Skeletal muscle satellite cell (primary cell): Measurements from ENCODE around the gene UBN1. TPM values are rescaled to one million over a fixed set of nuclear protein-coding genes. Genes with fewer than 3 reads are reported as not detected.

Experiments used
- H3K27me3 ChIP-seq: 2 replicates; pipeline ENCODE4 v1.7.0; 2013; ENCODE audit warnings: low read length; ENCODE audit not compliant: control insufficient read depth, insufficient read depth
- H3K36me3 ChIP-seq: 2 replicates; pipeline ENCODE4 v1.7.0; 2013; ENCODE audit warnings: mild to moderate bottlenecking, control low read depth, low read length; ENCODE audit not compliant: insufficient read depth
- H3K4me1 ChIP-seq: 2 replicates; pipeline ENCODE4 v1.7.0; 2013; ENCODE audit warnings: low read length; ENCODE audit not compliant: control insufficient read depth, insufficient read depth
- H3K4me2 ChIP-seq: 2 replicates; pipeline ENCODE4 v1.7.0; 2013; ENCODE audit warnings: mild to moderate bottlenecking, low read length
- H3K4me3 ChIP-seq: 2 replicates; pipeline ENCODE4 v1.7.0; 2013; ENCODE audit warnings: low read length
- H3K9ac ChIP-seq: 2 replicates; pipeline ENCODE4 v1.7.0; 2013; ENCODE audit warnings: mild to moderate bottlenecking, low read depth, low read length, moderate library complexity
- H3K9me3 ChIP-seq: replicated peaks from 2 replicates; pipeline ENCODE4 v1.7.0; 2013; ENCODE audit warnings: mild to moderate bottlenecking, control low read depth, low read length
- total RNA-seq: library from RNA; depleted of rRNA; stranded (reverse); fragments of >200 nt; gene quantifications from 2 replicates; pipeline ENCODE4 v1.2.3, GENCODE V29; 2012; rRNA removed

Gene UBN1, protein sequence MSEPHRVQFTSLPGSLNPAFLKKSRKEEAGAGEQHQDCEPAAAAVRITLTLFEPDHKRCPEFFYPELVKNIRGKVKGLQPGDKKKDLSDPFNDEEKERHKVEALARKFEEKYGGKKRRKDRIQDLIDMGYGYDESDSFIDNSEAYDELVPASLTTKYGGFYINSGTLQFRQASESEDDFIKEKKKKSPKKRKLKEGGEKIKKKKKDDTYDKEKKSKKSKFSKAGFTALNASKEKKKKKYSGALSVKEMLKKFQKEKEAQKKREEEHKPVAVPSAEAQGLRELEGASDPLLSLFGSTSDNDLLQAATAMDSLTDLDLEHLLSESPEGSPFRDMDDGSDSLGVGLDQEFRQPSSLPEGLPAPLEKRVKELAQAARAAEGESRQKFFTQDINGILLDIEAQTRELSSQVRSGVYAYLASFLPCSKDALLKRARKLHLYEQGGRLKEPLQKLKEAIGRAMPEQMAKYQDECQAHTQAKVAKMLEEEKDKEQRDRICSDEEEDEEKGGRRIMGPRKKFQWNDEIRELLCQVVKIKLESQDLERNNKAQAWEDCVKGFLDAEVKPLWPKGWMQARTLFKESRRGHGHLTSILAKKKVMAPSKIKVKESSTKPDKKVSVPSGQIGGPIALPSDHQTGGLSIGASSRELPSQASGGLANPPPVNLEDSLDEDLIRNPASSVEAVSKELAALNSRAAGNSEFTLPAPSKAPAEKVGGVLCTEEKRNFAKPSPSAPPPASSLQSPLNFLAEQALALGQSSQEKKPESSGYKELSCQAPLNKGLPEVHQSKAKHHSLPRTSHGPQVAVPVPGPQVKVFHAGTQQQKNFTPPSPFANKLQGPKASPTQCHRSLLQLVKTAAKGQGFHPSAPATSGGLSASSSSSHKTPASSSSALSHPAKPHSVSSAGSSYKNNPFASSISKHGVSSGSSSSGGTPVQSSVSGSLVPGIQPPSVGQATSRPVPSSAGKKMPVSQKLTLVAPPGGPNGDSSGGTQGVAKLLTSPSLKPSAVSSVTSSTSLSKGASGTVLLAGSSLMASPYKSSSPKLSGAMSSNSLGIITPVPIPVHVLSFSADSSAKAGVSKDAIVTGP (N-terminal part only)
- total RNA-seq = 18.5 and 19.9 TPM in 2 replicates

DNA sequence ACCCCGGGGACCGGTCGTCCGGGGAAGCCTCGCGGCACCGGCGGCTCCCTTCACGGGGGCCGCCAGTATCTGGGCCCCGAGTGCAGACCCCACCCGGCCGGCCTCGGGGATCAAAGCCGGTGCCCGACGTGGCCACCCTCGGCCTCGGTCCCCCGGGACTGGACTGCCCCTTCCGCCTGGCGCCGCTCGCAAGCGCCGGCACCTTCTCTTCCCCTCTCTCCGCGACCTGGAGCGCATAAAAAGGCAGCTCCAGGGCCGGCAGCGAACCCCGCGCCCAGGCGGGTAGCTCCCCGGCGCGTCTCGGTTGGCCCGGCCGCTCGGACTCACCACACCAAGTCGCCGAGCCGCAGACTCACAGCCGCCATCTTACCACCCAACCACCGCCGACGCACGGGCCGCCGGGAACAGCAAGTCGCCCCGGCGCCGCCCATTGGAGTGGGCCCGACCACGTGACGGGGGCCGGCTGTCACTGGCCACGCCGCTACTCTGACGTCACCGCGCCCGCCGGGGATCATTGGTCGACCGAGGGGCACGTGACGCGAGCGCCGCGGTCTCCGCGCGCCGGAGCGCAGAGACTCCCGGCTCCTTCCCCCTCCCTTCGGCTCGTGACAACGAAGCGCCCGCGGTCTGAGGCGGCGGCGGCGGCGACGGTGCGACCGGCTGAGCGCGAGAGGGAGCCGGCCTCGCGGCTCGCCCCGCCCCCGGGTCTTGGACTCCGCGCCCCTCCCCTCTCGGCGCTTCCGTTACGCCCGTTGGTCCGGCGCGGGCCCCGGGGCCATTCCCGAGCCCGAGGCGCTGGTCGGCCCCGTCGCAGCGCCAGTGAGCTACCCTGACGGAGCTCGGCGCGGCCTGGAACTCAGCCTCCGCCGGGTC, at the start of gene UBN1, which contains the start of gene GLYR1:
TSS of gene UBN1 (plus strand) at position 581 of the 873 bp plus-strand sequence. CDS start 5,437 bp downstream, outside the sequence.
TSS of gene GLYR1 (minus strand) at position 388 of the 873 bp plus-strand sequence. CDS start at position 365, 23 bp downstream.
- Histone ChIP-seq H3K36me3 (peaks cover 22% of the 10 kb centered on the region), H3K4me2 (peak within 1 kb of the TSS; percentile 88), H3K4me1 (peaks cover 38% of the 10 kb centered on the region), H3K9me3 (no peaks in the 10 kb centered on the region), H3K4me3 (peak within 1 kb of the TSS; percentile 99), H3K27me3 (no peaks in the 10 kb centered on the region), H3K9ac (peak within 1 kb of the TSS; percentile 98)

GRCh38 chr16:4797805-4798252, 49.5 kb upstream of the UBN1 start:
- H3K9me3 ChIP-seq = no peaks in the 10 kb centered on the region
- H3K27me3 ChIP-seq = no peaks in the 10 kb centered on the region
- peaks cover 8% of the 10 kb centered on the region for H3K4me1 ChIP-seq
- no peak overlapping the region for H3K4me2 ChIP-seq
- H3K36me3 ChIP-seq = peaks cover 7% of the 10 kb centered on the region
- H3K4me3 ChIP-seq = no peak overlapping the region
- no peak overlapping the region for H3K9ac ChIP-seq

DNA sequence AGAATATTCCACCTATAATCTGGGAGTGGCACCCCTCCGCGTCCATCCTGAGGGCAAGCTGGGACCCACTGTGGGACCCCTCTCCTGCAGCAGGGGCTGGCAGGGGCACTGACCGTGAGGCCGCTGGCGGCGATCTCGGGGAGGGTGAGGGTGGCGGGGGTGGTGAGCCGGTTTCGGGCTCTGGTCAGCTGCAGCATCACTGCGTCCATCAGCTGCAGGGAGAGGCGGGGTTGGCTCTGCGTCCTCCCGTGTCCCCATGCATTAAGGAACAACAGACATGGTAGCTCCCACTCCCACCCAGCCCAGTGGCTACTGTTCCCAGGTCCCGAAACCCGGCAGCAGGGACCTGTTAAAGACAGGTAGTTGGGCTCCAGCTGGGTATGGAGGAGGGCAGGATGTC, 48.8 kb upstream of the UBN1 start:
- peaks cover 11% of the 10 kb centered on the region for H3K4me1 ChIP-seq
- H3K4me3 ChIP-seq = no peak overlapping the region
- no peaks in the 10 kb centered on the region for H3K9me3 ChIP-seq
- H3K9ac ChIP-seq = no peak overlapping the region
- no peak overlapping the region for H3K4me2 ChIP-seq
- H3K36me3 ChIP-seq = peaks cover 7% of the 10 kb centered on the region
- H3K27me3 ChIP-seq = no peaks in the 10 kb centered on the region

GRCh38 chr16:4799171-4799855, 48.0 kb upstream of the UBN1 start:
- H3K27me3 ChIP-seq = no peaks in the 10 kb centered on the region
- peaks cover 13% of the 10 kb centered on the region for H3K4me1 ChIP-seq
- H3K9me3 ChIP-seq = no peaks in the 10 kb centered on the region
- H3K36me3 ChIP-seq = peaks cover 7% of the 10 kb centered on the region
- H3K9ac ChIP-seq = no peak overlapping the region
- no peak overlapping the region for H3K4me2 ChIP-seq
- H3K4me3 ChIP-seq = no peak overlapping the region

DNA sequence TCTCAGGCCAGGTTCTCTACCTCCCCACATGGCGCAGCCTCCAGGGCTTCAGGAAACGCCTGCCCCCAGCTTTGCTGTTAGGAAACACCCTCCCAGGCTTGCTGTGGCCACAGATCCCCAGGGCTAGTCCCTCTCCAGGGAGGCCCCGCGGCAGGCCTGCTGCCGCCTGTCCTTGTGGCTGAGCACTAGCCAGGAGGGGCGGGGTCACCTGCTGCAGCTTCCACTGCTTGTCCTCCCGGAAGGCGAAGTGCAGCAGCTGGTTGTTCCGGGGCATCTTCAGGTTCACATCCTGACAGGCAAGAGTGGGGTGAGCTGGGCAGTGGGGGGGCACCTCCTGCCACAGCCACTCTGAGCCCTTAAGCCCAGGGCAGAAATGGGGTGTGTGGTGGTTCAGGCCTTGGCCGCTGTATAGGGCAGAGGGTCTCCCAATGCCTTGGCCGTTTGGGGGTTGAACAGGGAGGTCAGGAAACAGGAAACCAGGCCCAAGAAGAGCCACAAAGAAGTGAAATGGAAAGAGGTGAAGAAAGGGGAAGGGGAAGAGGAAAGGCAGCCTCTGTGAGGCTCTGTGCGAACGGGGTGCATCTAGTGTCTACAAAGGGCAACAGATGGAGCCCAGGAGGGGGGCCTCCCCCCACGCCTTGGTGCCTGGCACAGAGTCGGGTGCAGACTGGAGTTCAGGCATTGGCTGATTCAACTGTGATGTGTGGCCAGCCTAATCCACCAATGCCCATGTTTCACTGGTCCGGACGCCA, 46.8 kb upstream of the UBN1 start:
- H3K9me3 ChIP-seq = no peaks in the 10 kb centered on the region
- no peak overlapping the region for H3K4me2 ChIP-seq
- H3K4me1 ChIP-seq = peaks cover 13% of the 10 kb centered on the region
- peaks cover 14% of the 10 kb centered on the region for H3K36me3 ChIP-seq
- H3K27me3 ChIP-seq = no peaks in the 10 kb centered on the region
- H3K4me3 ChIP-seq = no peak overlapping the region
- no peak overlapping the region for H3K9ac ChIP-seq

DNA sequence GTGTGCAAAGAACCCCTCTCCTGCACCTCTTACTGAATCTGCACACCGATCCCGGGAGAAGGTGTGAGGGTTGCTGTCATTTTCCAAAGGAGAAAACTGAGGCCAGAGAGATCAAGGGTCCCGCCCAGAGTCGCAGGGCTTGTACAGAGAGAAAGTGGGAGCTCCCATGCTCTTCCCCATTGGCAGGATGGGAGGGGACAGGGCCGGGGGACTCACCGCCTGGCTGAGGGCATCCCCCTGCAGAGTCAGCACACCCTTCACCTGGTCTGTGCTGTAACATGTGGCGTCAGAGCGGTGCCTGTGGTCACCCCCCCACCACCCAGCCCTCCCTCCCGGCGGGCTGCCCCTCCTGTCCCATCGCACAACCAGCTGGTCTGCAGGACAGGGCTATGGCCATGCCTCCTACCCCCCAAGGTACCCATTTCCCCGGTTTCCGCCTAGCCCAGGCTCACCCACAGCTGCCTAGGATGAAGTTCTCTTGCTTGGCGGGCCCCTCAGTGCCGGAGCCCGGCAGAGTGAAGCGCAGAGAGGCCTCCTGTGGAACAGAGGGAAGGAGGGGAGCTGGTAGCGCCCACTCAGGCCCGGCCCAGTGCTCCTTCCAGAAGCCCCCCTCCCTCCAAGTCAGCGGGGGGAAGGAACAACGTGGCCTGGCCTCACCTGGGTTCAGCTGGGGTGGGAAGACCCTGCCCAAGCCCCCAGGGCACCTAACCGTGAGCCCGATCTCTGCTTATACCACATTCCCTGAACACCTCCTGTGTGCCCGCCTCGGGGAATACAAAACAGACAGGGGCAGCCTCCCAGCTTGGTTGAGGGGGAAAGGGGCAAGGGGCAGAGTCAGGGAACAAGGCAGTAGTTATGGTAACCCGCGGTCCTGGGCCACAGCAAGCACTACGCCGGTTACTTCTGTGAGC, 46.0 kb upstream of the UBN1 start:
- Histone ChIP-seq H3K27me3 (no peaks in the 10 kb centered on the region), H3K4me2 (peak overlapping the region; percentile 92), H3K36me3 (peaks cover 14% of the 10 kb centered on the region), H3K4me3 (peak overlapping the region; percentile 94), H3K4me1 (peaks cover 13% of the 10 kb centered on the region), H3K9me3 (no peaks in the 10 kb centered on the region), H3K9ac (peak overlapping the region; percentile 71)

GRCh38 chr16:4801962-4802658, 45.2 kb upstream of the UBN1 start, which contains the start of gene ROGDI:
Gene ROGDI, minus strand, starts transcription at chr16:4802633. Its CDS starts 62 bp downstream, at chr16:4802571.
- Histone ChIP-seq H3K4me2 (peak within 1 kb of the TSS; percentile 92), H3K36me3 (peaks cover 13% of the 10 kb centered on the region), H3K9me3 (no peaks in the 10 kb centered on the region), H3K27me3 (no peaks in the 10 kb centered on the region), H3K9ac (peak within 1 kb of the TSS; percentile 71), H3K4me1 (peaks cover 13% of the 10 kb centered on the region), H3K4me3 (peak within 1 kb of the TSS; percentile 94)

DNA sequence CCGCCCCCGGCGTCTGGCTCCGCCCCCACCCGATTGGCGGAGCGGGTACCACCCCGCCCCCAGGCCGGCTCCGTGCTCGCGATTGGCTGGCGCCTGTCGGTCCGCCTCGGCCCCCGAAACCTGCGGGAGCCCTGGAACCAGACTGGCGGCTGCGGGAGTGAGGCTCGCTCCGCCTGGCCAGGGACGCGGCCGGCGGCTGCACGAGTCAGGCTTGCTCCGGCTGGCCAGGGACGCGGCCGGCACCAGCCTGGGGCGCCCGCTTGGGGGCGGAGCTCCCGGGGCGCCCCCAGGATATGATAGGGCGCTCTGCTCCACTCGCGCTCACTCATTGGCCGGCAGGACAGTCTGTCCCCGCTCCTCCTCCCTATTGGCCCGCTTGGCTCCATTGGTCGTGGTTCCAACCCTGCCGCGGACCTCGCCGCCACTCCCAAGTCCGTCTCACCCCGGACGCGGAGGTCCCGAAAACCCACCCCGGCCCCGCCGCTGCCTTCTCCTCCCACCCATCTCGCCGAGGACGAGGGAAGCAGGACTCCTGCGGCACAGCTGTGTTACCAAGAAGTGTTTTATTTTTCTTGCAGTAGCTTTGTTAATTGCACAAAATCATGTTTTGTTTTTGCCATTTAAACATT, 44.5 kb upstream of the UBN1 start:
- peaks cover 14% of the 10 kb centered on the region for H3K36me3 ChIP-seq
- peak overlapping the region; percentile 92 for H3K4me2 ChIP-seq
- H3K27me3 ChIP-seq = no peaks in the 10 kb centered on the region
- no peaks in the 10 kb centered on the region for H3K9me3 ChIP-seq
- H3K9ac ChIP-seq = peak overlapping the region; percentile 71
- peaks cover 13% of the 10 kb centered on the region for H3K4me1 ChIP-seq
- H3K4me3 ChIP-seq = peak overlapping the region; percentile 94
